HepG2 (cell line): ENCODE results near the gene LBX2. TPM values are rescaled to one million over a fixed set of nuclear protein-coding genes. Genes with fewer than 3 reads are reported as not detected.

Source experiments
- ARHGAP35 ChIP-seq: sonication (generic); formaldehyde crosslinking; IDR thresholded peaks from 2 replicates; pipeline ENCODE4 v1.9.0; 2022; ENCODE audit warnings: mild to moderate bottlenecking, inconsistent platforms, moderate library complexity, missing genetic modification reagents, borderline replicate concordance
- FOXJ3 ChIP-seq: sonication (generic); formaldehyde crosslinking; IDR thresholded peaks from 2 replicates; pipeline ENCODE4 v1.4.0; 2020; ENCODE audit warnings: missing genetic modification reagents, mild to moderate bottlenecking, borderline replicate concordance
- GPN1 ChIP-seq: sonication (generic); formaldehyde crosslinking; IDR thresholded peaks from 2 replicates; pipeline ENCODE4 v1.5.1; 2020; ENCODE audit warnings: missing genetic modification reagents, borderline replicate concordance
- LCORL ChIP-seq, 2 experiments: fragments of 450-650 bp in 1 of 2; sonication (generic) in 1 of 2; formaldehyde crosslinking in 1 of 2; IDR thresholded peaks; 2 replicates each; pipeline versions ENCODE4 v1.5.0 to v1.6.1; 2017 to 2020; ENCODE audit warnings: antibody characterized with exemption in 1 of 2, missing genetic modification reagents in 1 of 2
- ZFP36 ChIP-seq: fragments of 150-350 bp; IDR thresholded peaks from 2 replicates; pipeline ENCODE4 v1.6.1; 2018; ENCODE audit warnings: borderline replicate concordance, low read length, low read depth; ENCODE audit not compliant: partially characterized antibody
- ZFX ChIP-seq: sonication (generic); formaldehyde crosslinking; IDR thresholded peaks from 2 replicates; pipeline ENCODE4 v1.4.0; 2020; ENCODE audit warnings: mild to moderate bottlenecking, low read depth, missing genetic modification reagents, moderate library complexity
- ZNF160 ChIP-seq: sonication (generic); formaldehyde crosslinking; IDR thresholded peaks from 2 replicates; pipeline ENCODE4 v1.8.0; 2022; ENCODE audit warnings: mild to moderate bottlenecking, inconsistent platforms, missing genetic modification reagents
- ZNF563 ChIP-seq: sonication (generic); formaldehyde crosslinking; IDR thresholded peaks from 2 replicates; pipeline ENCODE4 v1.8.0; 2022; ENCODE audit warnings: mild to moderate bottlenecking, moderate library complexity, missing genetic modification reagents
- ZNF646 ChIP-seq: sonication (generic); formaldehyde crosslinking; IDR thresholded peaks from 2 replicates; pipeline ENCODE4 v1.9.0; 2021; ENCODE audit warnings: mild to moderate bottlenecking, missing genetic modification reagents
- ZNF879 ChIP-seq: sonication (generic); formaldehyde crosslinking; IDR thresholded peaks from 2 replicates; pipeline ENCODE4 v1.8.1; 2023; ENCODE audit warnings: missing genetic modification reagents
- polyA plus RNA-seq, 8 experiments: library from polyadenylated mRNA; depleted of rRNA in 3 of 8; stranded (reverse) in 7 of 8; unstranded in 1 of 8; fragments of >200 nt; fragmentation: Illumina TruSeq in 4 of 8; extraction: Trizol in 4 of 8; gene quantifications; 2 replicates each; pipeline versions ENCODE4 v1.2.1 to v1.2.3, GENCODE V29; 2011 to 2016; ENCODE audit warnings: low read depth in 4 of 8, missing spikeins in 1 of 8, mixed read lengths in 1 of 8; ENCODE audit not compliant: insufficient read depth in 1 of 8
- total RNA-seq, 5 experiments: library from RNA; depleted of rRNA; stranded (reverse); fragments of >200 nt; fragmentation: Illumina TruSeq; extraction: Trizol; gene quantifications; 2 replicates each; pipeline ENCODE4 v1.2.3, GENCODE V29; 2016; ENCODE audit warnings: low read depth in 1 of 5
- TF ChIP-seq, protein P1 (sequence below): sonication (generic); formaldehyde crosslinking; IDR thresholded peaks from 2 replicates; pipeline ENCODE4 v1.4.0; 2020; ENCODE audit warnings: missing genetic modification reagents, borderline replicate concordance
- TF ChIP-seq, protein P2 (sequence below): sonication (generic); formaldehyde crosslinking; IDR thresholded peaks from 2 replicates; pipeline ENCODE4 v1.5.0; 2020; ENCODE audit warnings: mild to moderate bottlenecking, missing genetic modification reagents, borderline replicate concordance
- TF ChIP-seq, protein P3 (sequence below): sonication (generic); formaldehyde crosslinking; IDR thresholded peaks from 2 replicates; pipeline ENCODE4 v1.5.1; 2020; ENCODE audit warnings: missing genetic modification reagents, mild to moderate bottlenecking, borderline replicate concordance

The LBX2 gene
- total and polyA plus RNA-seq, 2 of the 13 experiments (the other 11 are each of a cell fraction or from before 2014, with no cell fraction given), result 6.4 to 8.1 TPM

DNA sequence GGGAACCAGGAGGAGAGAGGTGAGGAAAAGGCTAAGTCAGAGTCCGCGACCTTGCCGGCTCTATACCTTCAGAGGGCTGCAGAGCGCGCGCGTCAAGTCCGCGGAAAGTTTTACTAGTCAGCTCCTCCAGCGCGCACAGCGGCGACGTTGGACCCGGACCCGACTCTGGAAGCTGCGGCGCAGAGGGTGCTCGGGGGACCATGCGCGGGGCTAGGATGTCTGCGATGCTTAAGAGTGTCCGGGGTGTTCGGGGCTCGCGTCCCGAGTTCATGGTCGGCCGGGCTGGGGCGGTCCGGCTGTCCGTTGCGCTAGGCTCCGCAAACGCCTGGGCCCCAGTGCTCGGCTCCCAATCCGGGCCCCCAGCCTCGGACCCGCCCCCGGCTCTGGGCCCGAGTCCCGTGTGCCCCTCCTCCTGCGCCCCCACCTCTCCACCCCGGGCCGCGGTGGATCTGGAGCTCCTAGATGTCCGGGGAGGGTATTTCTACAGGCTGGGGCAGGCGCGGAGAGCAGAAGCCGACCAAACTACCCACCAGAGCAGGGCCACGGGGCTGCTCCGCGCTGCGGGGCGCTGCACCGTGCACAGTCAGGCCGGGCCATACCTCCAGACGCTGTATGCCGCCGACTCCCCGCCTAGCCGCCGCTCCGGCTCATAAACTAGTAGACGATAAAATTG is at the start of gene LBX2 (continued):
- TF ChIP-seq ZNF646 (CRISPR knock-in tag) (no peak), FOXJ3 (no peak), ARHGAP35 (CRISPR knock-in tag) (0 out of 2 replicates have a peak, but pooled peaks have one; percentile 8), ZNF160 (0 out of 2 replicates have a peak, but pooled peaks have one; percentile 36), ZFP36 (no peak), GPN1 (no peak), ZFX (peak; percentile 50), ZNF563 (CRISPR knock-in tag) (no peak), ZNF879 (CRISPR knock-in tag) (no peak), LCORL (IDR thresholded peaks at IDR 0.05) (no peak), LCORL (CRISPR knock-in tag; IDR thresholded peaks at IDR 0.05) (no peak; the same call in 1 of the 2 replicates)
- TF ChIP-seq, protein P1, sequence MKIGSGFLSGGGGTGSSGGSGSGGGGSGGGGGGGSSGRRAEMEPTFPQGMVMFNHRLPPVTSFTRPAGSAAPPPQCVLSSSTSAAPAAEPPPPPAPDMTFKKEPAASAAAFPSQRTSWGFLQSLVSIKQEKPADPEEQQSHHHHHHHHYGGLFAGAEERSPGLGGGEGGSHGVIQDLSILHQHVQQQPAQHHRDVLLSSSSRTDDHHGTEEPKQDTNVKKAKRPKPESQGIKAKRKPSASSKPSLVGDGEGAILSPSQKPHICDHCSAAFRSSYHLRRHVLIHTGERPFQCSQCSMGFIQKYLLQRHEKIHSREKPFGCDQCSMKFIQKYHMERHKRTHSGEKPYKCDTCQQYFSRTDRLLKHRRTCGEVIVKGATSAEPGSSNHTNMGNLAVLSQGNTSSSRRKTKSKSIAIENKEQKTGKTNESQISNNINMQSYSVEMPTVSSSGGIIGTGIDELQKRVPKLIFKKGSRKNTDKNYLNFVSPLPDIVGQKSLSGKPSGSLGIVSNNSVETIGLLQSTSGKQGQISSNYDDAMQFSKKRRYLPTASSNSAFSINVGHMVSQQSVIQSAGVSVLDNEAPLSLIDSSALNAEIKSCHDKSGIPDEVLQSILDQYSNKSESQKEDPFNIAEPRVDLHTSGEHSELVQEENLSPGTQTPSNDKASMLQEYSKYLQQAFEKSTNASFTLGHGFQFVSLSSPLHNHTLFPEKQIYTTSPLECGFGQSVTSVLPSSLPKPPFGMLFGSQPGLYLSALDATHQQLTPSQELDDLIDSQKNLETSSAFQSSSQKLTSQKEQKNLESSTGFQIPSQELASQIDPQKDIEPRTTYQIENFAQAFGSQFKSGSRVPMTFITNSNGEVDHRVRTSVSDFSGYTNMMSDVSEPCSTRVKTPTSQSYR, result no peak
- TF ChIP-seq, protein P2, sequence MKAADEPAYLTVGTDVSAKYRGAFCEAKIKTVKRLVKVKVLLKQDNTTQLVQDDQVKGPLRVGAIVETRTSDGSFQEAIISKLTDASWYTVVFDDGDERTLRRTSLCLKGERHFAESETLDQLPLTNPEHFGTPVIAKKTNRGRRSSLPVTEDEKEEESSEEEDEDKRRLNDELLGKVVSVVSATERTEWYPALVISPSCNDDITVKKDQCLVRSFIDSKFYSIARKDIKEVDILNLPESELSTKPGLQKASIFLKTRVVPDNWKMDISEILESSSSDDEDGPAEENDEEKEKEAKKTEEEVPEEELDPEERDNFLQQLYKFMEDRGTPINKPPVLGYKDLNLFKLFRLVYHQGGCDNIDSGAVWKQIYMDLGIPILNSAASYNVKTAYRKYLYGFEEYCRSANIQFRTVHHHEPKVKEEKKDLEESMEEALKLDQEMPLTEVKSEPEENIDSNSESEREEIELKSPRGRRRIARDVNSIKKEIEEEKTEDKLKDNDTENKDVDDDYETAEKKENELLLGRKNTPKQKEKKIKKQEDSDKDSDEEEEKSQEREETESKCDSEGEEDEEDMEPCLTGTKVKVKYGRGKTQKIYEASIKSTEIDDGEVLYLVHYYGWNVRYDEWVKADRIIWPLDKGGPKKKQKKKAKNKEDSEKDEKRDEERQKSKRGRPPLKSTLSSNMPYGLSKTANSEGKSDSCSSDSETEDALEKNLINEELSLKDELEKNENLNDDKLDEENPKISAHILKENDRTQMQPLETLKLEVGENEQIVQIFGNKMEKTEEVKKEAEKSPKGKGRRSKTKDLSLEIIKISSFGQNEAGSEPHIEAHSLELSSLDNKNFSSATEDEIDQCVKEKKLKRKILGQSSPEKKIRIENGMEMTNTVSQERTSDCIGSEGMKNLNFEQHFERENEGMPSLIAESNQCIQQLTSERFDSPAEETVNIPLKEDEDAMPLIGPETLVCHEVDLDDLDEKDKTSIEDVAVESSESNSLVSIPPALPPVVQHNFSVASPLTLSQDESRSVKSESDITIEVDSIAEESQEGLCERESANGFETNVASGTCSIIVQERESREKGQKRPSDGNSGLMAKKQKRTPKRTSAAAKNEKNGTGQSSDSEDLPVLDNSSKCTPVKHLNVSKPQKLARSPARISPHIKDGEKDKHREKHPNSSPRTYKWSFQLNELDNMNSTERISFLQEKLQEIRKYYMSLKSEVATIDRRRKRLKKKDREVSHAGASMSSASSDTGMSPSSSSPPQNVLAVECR, result peak; percentile 56; the same call in 1 of the 2 replicates
- TF ChIP-seq, protein P3, sequence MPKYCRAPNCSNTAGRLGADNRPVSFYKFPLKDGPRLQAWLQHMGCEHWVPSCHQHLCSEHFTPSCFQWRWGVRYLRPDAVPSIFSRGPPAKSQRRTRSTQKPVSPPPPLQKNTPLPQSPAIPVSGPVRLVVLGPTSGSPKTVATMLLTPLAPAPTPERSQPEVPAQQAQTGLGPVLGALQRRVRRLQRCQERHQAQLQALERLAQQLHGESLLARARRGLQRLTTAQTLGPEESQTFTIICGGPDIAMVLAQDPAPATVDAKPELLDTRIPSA (CRISPR knock-in tag), result no peak
